Glomerular visceral epithelial cell (primary cell): ENCODE measurements around the gene ALX4.

Source experiments
- DNase-seq: peaks from one replicate; pipeline ENCODE4 v3.0.0-alpha.2; 2016; ENCODE audit errors: extremely low spot score

Gene ALX4

GRCh38 chr11:44300844-44301563 is 8.9 kb downstream of the ALX4 start:
- peak; percentile 70 for DNase-seq

DNA sequence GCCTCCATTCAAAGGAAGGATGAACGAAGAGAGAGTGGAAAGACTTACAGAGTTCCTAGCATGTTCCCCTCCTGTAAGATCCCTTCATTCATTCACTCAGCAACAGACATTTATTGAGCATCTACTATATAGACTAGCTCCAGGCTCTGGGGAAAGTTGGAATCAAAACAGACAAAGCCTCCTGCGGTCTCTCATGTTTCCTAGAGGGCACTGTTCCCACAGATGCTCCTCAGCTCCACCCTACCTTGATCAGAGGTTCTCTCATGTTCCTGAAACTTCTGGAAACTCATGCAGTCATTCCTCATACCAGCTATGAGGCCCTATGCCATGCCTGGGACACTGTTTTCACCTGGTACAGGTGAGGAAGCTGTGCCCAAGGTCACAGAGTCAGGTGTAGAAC is 11.1 kb downstream of the ALX4 start:
- no peak for DNase-seq

GRCh38 chr11:44290208-44290607 is 19.7 kb downstream of the ALX4 start:
- no peak for DNase-seq

GRCh38 chr11:44288133-44288526 is 21.8 kb downstream of the ALX4 start:
- no peak for DNase-seq

- no peak for DNase-seq
Measured at GRCh38 chr11:44286911-44287310, 23.0 kb downstream of the ALX4 start.

DNA sequence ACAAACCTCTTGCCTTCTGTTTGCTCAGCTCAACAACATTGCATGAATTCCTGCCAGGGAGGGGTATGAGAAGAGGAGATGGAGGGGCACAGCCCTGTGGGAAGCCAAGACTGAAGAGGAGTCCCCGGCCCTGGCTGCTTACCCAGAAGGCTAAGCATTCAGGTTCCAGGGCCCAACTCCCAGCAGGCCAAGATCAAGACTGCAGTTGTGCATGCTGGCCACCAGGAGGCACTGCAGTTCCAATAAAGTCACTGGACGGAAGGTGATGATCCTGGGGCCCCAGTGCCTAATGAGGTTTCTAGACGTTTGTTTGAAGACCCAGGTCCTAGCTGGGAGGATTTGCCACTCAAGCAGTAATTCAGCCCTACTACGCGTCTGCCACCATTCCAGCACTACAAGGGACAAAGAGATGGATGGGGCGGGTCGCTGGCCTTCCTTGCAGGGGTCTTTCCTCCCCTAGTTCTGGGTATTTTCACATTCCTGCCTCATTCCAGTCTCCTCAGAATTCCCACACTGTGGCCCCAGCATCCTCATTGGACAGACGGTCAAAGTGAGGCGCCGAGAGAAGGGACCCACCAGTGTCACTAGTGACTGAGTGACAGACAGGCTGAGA is 23.6 kb downstream of the ALX4 start:
- DNase-seq = peak; percentile 53

DNA sequence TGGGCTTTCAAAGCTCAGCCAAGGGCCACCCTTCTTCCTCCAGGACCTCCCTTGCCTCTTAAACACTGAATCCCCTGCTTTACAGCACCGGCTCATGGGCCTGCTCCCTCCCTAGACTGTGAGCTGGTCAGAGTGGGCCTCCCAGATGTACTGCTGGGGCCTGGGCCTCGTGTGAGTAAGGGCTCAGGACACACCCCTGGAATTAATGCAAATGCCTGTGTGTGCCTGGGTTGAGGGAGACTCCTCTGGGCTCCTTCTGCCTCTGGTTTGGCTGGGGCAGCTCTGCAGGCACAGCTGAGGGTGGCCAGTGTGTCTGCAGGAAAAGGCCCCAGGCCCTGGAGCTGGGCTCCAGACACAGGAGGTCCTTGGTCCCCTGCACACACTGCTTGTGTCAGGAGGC is 24.2 kb downstream of the ALX4 start:
- no peak for DNase-seq

GRCh38 chr11:44282620-44283019 is 27.3 kb downstream of the ALX4 start:
- DNase-seq = no peak

GRCh38 chr11:44281151-44281550 is 28.8 kb downstream of the ALX4 start:
- DNase-seq = no peak

- DNase-seq = no peak
Measured at GRCh38 chr11:44280257-44280656, 29.7 kb downstream of the ALX4 start.

DNA sequence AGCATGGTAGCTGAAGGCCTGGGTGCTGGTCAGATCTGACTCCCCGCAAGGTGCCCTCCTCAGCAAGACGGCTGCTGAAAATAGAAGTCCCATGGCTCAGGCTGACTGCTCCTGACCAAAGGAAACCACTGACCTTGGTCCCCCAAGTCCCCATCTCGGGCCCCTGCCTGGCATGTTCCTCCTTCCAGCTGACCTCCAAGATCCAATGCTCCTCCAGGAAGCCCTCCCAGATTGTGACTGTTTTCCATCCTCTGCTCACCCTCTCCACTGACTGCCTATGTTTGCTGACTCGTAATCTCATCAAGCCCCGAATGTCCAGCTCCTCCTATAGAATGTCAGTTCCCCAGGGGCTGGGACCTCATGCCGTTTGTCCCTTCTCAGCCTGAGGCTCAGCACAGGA is 30.5 kb downstream of the ALX4 start:
- no peak for DNase-seq

GRCh38 chr11:44277196-44278090 is 32.5 kb downstream of the ALX4 start:
- no peak for DNase-seq

DNA sequence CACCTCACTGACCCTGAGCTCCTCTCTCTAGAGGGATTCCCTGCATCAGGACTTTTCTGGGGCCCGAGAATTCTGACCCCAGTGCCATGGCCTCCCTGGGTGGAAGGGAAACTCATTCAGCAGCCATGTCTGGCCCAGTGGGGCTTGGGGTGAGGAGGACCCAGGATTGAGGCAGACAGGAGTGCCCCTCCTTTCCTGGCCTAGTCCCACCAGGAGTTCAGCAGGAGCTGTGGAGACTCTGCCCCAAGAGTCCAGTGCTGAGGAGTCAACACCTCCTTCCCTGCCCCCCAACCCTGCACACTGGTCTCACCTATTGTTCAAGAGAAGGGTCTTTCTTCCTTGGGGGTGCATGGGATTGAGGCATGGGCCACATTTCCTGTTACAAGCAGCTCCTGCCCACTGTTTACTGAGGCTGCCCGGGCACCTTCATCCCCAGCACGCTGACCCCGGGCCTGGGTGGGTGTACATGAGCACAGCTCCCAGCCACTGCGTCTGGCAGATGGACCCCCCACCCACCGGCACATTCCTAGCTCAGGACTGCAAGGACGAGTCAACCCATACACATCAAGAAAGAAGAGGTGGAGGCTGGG is 33.9 kb downstream of the ALX4 start:
- DNase-seq = no peak

DNA sequence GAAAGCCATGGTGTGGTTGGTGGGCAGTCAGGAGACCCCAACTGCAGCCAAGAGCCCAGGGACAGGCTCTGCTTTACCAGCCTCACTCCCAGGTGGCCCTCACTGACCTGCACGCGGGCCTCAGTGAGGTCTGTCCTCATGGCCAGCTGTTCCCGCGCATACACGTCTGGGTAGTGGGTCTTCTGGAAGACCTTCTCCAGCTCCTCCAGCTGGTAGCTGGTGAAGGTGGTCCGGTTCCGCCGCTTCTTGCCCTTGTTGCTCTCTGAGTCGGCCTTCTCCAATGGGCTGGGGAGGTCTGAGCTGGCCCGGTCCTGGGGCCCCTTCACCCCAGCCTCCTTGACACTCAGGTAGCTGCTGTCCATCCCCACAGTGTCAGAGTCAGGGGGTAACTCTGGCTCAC is 34.7 kb downstream of the ALX4 start:
- DNase-seq = no peak

- no peak for DNase-seq
Measured at GRCh38 chr11:44274404-44274803, 35.5 kb downstream of the ALX4 start.

DNA sequence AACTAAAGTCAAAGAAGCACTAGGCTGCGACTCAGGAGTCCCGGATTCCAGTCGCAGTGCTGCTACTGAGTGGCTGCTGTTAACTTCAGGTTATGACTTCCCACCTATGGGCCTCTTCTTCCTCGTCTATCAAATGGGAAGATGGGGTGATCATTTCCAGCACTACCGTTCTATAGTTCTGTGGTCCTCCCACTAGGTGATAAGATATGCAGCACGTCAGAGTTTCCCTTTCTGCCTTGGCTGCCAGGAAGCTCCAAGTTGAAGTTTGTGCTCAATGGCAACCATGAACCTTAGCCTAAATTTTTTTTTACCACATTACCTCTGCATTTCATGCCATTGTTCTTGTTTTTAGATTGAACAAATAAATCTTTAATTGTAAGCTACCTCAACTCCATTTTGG is 38.7 kb downstream of the ALX4 start:
- no peak for DNase-seq

DNA sequence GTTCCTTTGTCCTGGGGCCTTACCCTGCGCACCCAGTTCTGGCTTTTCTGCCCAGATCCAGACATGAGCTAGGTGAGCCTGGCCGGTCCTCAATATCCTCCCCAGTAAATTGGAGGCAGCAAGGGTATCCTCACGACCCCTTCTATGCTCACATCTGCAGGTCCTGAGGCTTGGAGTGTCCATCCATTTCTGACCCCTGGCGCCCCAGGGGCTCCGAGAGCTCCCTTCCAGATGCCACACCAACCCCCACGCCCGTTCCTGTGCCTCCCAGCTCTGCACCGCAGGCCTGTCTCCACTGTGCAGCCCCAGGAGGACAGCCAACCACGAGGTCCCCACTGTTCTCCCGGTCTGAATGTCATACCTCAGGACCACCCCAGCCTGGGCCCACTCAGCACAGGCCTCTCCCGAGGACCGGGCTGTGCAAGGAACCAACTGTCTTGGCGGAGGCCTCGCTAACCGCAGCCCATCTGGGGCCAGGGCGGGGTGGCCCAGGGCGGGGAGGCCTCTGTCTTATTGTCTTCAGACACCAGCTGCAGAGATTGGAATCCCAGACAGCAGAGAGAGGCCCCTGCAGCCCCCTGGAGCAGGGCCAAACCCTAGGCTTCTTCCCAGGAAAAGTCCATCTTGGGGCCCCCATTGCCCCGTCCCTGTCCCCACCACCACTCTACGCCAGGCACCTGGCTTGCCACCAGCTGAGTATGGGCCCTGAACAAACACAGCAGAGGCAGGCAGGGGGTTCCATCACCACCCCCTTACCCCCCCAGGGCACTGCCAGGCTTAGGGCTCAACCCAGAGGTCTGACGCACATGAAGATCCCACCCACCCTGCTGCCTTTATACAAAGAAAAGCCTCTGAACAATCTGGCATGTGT is 39.3 kb downstream of the ALX4 start:
- no peak for DNase-seq

DNA sequence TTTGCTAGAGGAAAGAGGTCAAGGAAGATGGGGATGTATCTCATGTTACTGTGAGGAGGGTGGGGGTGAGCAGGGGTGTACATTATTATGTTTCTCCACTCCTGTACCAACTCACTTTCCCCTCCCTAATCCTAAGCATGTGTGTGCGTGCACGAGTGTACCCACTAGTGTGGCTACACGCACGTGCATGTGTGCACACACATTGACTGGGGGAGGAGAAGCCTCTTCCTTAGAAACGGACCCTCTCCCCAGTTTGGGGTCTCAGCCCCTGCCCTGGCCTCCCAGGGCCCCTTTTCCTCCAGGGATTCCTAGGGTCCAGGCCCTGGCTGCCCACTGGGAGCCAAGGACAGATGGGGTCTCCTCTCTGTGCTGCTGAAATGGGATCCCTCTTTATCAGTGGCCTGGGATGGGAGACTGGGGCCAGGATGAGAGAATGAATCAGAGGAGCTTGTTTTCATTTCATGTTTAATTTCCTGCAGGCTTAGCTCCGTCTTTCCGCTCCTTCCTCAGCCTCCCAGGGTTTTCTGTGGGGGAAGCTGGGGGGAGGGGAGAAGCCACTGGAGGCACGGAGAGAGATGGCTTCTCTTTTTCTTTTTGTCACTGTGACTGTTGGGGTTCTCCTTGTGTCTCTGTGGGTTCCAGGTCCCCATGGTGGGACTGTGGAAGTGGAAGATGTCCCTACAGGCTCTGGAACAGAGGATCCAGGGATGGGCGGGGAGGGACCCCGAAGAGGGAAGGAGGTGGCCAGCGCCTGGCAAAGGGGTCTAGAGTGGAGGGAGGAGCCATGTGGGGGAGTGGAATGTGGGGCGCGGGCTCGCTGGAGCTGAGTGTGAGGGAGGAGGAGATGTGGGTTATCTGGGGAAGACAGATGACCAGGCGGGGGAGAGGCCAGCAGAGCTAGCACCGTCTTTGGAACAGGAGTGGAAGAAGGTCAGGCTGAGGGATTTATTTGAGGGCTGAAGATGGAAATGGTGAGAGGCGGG is 40.3 kb downstream of the ALX4 start:
- DNase-seq = no peak

DNA sequence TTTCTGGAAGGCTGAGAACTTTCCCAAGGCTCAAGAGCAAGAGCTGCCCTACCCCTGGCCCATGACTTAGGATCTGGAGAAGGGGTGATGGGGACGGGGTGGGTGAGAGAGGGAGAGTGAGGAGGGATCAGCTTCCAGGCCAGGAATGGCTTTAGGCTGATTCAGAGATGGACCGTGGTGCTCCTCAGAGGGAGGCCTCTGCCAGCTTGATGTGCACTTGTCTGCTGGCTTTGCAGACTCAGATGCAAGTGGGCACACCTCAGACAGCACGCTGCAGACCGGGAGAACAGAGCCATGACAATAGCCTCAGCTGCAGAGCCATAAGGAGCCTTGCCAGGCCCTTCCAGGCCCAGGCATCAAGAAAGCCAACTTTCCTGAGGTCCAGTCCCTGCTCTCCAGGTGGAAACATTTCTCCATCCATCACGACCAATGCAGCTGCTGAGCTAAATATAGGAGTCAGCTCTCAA is 41.3 kb downstream of the ALX4 start:
- DNase-seq = no peak
